Measurements from ENCODE around the gene KIAA0040.

- TF ChIP-seq EP300 (IDR thresholded peaks at IDR 0.05), result peak; percentile 44 to 97 (median 95)
- TF ChIP-seq CTCF (IDR thresholded peaks at IDR 0.05), result peak in 2 of 6 experiments; percentile 15 to 19
- TF ChIP-seq POLR2A (IDR thresholded peaks at IDR 0.05), result peak in 3 of 4 donors; percentile 21 to 62 (median 30)
Observed at GRCh38 chr1:175192630-175193526, at the start of gene KIAA0040.
